ENCODE measurements around the gene COL8A1. TPM values are rescaled to one million over a fixed set of nuclear protein-coding genes. Genes with fewer than 3 reads are reported as not detected.

The COL8A1 gene
- total RNA-seq, 1 donor from 2014 or later, result 3.9 TPM

DNA sequence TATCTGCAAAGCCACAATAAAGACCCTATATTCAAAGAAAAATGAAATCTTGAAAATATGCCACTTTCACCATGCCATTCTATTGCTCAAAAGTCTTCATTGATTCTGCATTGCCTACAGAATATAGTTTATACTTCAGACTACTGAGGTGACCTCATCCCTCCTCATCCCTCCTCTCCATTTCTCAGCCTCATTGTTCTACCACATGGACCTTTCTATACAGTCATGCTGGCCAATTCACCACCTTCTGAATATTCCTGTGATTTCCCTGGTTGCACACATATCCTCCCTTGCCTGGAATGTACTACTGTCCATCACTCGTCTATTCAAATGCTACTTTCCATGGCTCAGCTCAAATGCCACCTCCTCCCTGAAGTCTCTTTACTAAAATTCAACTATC, 3.5 kb upstream of the COL8A1 start:
- peak; percentile 51 for DNase-seq (ENCODE audit: low read depth)
- H3K27me3 ChIP-seq (ENCODE audit: control insufficient read depth, insufficient read depth, low read length), result no peaks in the 10 kb centered on the region
- TF ChIP-seq CTCF (IDR thresholded peaks at IDR 0.05; ENCODE audit: insufficient read depth, low read length, severe bottlenecking), result no peak
- no peak overlapping the region for H3K4me3 ChIP-seq (ENCODE audit: low read depth, low read length)
- FAIRE-seq, result no peak
- no peaks in the 10 kb centered on the region for H3K36me3 ChIP-seq (ENCODE audit: control insufficient read depth, insufficient read depth, low read length)

- TF ChIP-seq CTCF (IDR thresholded peaks at IDR 0.05; ENCODE audit: insufficient read depth, low read length, severe bottlenecking), result no peak
- DNase-seq (ENCODE audit: low read depth), result no peak
- Histone ChIP-seq H3K36me3 (ENCODE audit: control insufficient read depth, insufficient read depth, low read length) (no peaks in the 10 kb centered on the region), H3K27me3 (ENCODE audit: control insufficient read depth, insufficient read depth, low read length) (no peaks in the 10 kb centered on the region), H3K4me3 (ENCODE audit: low read depth, low read length) (no peak overlapping the region)
- no peak for FAIRE-seq
Observed at GRCh38 chr3:99635348-99635747, 3.0 kb upstream of the COL8A1 start.

- H3K4me3 ChIP-seq (ENCODE audit: low read depth, low read length), result peak overlapping the region; percentile 42
- H3K27me3 ChIP-seq (ENCODE audit: control insufficient read depth, insufficient read depth, low read length), result no peaks in the 10 kb centered on the region
- peak; percentile 26 for TF ChIP-seq CTCF (IDR thresholded peaks at IDR 0.05; ENCODE audit: insufficient read depth, low read length, severe bottlenecking)
- no peak for FAIRE-seq
- H3K36me3 ChIP-seq (ENCODE audit: control insufficient read depth, insufficient read depth, low read length), result no peaks in the 10 kb centered on the region
- peak; percentile 89 for DNase-seq (ENCODE audit: low read depth)
Observed at GRCh38 chr3:99637016-99637367, 1.4 kb upstream of the COL8A1 start.

DNA sequence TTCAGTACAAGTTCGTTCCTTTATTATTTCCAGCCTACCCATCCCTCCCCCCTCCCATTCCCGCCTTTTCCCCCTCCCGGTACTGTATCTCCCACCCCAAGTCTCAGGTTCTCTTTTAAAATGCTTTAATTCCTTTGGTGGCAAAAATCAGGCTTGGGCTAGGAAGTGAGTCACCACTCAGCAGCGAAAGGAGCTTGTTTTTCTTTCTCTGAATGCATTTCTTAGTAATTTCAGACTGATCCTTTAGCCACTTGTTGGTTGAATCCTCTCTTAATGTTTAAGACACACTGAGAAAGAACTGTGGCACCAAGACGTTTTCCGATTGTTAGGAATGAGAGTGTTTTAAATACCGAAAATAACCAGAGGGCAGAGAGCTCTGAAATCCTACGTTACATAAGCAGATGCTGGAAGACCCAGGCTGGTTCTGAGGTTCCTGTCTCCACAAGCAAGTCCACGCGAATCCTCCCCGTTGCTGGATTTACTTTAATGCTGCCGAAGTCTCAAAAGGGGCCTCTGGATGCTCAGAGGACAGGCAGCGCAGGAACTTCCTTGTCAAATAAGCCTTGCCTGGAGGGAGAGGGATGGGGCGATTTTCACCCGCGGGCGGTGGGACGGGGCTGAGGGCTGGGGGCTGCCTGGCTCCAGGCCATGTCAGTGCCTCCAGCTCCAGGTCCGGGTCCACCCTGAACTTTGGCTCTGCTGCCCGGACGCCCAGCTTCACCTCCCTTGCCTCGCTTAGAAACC, 854 bp upstream of the COL8A1 start:
- FAIRE-seq (no peak), DNase-seq (ENCODE audit: low read depth) (peak; percentile 83)
- no peaks in the 10 kb centered on the region for H3K36me3 ChIP-seq (ENCODE audit: control insufficient read depth, insufficient read depth, low read length)
- no peaks in the 10 kb centered on the region for H3K27me3 ChIP-seq (ENCODE audit: control insufficient read depth, insufficient read depth, low read length)
- peak overlapping the region; percentile 42 for H3K4me3 ChIP-seq (ENCODE audit: low read depth, low read length)
- no peak for TF ChIP-seq CTCF (IDR thresholded peaks at IDR 0.05; ENCODE audit: insufficient read depth, low read length, severe bottlenecking)

- TF ChIP-seq CTCF (IDR thresholded peaks at IDR 0.05; ENCODE audit: insufficient read depth, low read length, severe bottlenecking), result no peak
- H3K27me3 ChIP-seq (ENCODE audit: control insufficient read depth, insufficient read depth, low read length), result no peaks in the 10 kb centered on the region
- H3K4me3 ChIP-seq (ENCODE audit: low read depth, low read length), result no peak overlapping the region
- FAIRE-seq (no peak), DNase-seq (ENCODE audit: low read depth) (no peak)
- H3K36me3 ChIP-seq (ENCODE audit: control insufficient read depth, insufficient read depth, low read length), result no peaks in the 10 kb centered on the region
Observed at GRCh38 chr3:99639579-99639978, 1.2 kb downstream of the COL8A1 start.
